ENCODE measurements around the gene ABHD17C.
"Not testable (repeated sequence)": the region's sequence is repeated elsewhere in the genome, so short reads cannot be mapped to it uniquely, and the experiment has no call there.

GRCh38 chr15:80647424-80647823, 47.7 kb upstream of the ABHD17C start:
- TF ChIP-seq, protein P1, sequence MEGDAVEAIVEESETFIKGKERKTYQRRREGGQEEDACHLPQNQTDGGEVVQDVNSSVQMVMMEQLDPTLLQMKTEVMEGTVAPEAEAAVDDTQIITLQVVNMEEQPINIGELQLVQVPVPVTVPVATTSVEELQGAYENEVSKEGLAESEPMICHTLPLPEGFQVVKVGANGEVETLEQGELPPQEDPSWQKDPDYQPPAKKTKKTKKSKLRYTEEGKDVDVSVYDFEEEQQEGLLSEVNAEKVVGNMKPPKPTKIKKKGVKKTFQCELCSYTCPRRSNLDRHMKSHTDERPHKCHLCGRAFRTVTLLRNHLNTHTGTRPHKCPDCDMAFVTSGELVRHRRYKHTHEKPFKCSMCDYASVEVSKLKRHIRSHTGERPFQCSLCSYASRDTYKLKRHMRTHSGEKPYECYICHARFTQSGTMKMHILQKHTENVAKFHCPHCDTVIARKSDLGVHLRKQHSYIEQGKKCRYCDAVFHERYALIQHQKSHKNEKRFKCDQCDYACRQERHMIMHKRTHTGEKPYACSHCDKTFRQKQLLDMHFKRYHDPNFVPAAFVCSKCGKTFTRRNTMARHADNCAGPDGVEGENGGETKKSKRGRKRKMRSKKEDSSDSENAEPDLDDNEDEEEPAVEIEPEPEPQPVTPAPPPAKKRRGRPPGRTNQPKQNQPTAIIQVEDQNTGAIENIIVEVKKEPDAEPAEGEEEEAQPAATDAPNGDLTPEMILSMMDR (conservative IDR thresholded peaks at IDR 0.05; ENCODE audit: low read length) = not testable (repeated sequence)
- TF ChIP-seq EZH2phosphoT487 (IDR thresholded peaks at IDR 0.05; ENCODE audit: borderline replicate concordance) = not testable (repeated sequence)
